ENCODE measurements around the gene C3orf62. TPM values are rescaled to one million over a fixed set of nuclear protein-coding genes. Genes with fewer than 3 reads are reported as not detected.
"Not testable (repeated sequence)": the region's sequence is repeated elsewhere in the genome, so short reads cannot be mapped to it uniquely, and the experiment has no call there.

The C3orf62 gene
- polyA plus RNA-seq, 1 of the 3 experiments (the other 2 are of a cell fraction) = 4.2 TPM

DNA sequence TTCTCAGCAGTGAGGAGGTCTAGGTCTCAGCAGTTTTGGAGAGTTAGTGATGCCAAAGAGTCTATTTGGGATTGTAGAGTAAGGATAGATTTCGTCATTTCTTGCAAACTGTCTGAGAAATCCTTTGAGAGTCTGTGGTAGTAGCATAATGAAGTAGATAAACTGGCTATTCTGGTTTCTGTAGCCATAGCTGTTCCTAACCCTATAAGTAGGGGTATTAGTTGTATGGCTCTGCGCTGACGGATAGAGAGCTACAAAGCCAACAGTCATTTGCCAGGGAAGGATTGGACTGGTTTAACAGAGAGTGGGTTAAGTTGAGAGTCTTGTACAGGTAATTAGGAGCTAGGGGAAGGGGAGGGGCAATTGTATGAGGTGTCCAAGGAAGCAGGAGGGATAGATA is 55.0 kb downstream of the C3orf62 start:
- TF ChIP-seq ELF1 (IDR thresholded peaks at IDR 0.05) = no peak
- TF ChIP-seq, protein P1, sequence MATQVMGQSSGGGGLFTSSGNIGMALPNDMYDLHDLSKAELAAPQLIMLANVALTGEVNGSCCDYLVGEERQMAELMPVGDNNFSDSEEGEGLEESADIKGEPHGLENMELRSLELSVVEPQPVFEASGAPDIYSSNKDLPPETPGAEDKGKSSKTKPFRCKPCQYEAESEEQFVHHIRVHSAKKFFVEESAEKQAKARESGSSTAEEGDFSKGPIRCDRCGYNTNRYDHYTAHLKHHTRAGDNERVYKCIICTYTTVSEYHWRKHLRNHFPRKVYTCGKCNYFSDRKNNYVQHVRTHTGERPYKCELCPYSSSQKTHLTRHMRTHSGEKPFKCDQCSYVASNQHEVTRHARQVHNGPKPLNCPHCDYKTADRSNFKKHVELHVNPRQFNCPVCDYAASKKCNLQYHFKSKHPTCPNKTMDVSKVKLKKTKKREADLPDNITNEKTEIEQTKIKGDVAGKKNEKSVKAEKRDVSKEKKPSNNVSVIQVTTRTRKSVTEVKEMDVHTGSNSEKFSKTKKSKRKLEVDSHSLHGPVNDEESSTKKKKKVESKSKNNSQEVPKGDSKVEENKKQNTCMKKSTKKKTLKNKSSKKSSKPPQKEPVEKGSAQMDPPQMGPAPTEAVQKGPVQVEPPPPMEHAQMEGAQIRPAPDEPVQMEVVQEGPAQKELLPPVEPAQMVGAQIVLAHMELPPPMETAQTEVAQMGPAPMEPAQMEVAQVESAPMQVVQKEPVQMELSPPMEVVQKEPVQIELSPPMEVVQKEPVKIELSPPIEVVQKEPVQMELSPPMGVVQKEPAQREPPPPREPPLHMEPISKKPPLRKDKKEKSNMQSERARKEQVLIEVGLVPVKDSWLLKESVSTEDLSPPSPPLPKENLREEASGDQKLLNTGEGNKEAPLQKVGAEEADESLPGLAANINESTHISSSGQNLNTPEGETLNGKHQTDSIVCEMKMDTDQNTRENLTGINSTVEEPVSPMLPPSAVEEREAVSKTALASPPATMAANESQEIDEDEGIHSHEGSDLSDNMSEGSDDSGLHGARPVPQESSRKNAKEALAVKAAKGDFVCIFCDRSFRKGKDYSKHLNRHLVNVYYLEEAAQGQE (IDR thresholded peaks at IDR 0.05; ENCODE audit: low read depth, low read length) = no peak
- TF ChIP-seq, protein P2, sequence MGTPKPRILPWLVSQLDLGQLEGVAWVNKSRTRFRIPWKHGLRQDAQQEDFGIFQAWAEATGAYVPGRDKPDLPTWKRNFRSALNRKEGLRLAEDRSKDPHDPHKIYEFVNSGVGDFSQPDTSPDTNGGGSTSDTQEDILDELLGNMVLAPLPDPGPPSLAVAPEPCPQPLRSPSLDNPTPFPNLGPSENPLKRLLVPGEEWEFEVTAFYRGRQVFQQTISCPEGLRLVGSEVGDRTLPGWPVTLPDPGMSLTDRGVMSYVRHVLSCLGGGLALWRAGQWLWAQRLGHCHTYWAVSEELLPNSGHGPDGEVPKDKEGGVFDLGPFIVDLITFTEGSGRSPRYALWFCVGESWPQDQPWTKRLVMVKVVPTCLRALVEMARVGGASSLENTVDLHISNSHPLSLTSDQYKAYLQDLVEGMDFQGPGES (IDR thresholded peaks at IDR 0.05; ENCODE audit: low read depth, low read length) = no peak
- Histone ChIP-seq H3K36me3 (replicated peaks in 1 of 2; ENCODE audit: control insufficient read depth in 1 of 2, insufficient read depth in 2 of 2, low read length in 1 of 2) (no peaks in the 10 kb centered on the region), H3K4me3 (ENCODE audit: low read depth in 2 of 2, low read length in 1 of 2) (no peak overlapping the region), H3K79me2 (ENCODE audit: insufficient read depth) (no peaks in the 10 kb centered on the region), H3K4me2 (no peak overlapping the region), H3K9ac (no peak overlapping the region), H3K27me3 (ENCODE audit: insufficient read depth) (no peaks in the 10 kb centered on the region; the same call in 1 of the 2 replicates), H3F3A (replicated peaks; ENCODE audit: insufficient read depth) (no peaks in the 10 kb centered on the region), H3K9me3 (no peaks in the 10 kb centered on the region), H3K9me2 (no peaks in the 10 kb centered on the region), H2AFZ (ENCODE audit: low read depth) (no peak overlapping the region), H3K27ac (ENCODE audit: low read depth in 2 of 2, low read length in 1 of 2) (no peak overlapping the region), H4K20me1 (ENCODE audit: insufficient read depth) (no peaks in the 10 kb centered on the region), H3K4me1 (ENCODE audit: control insufficient read depth in 1 of 2, insufficient read depth in 2 of 2, low read depth in 1 of 2, low read length in 1 of 2) (peaks cover 0 to 2% of the 10 kb centered on the region in 2 experiments; a peak in 1 of 4 replicates)
- ChIA-PET CTCF (no interaction called here), POLR2A (no interaction called here)
- WGBS (ENCODE audit: low lambda C conversion rate) = 92% methylated on average over 3 of the region's 3 CpGs
- no peak for DNase-seq

DNA sequence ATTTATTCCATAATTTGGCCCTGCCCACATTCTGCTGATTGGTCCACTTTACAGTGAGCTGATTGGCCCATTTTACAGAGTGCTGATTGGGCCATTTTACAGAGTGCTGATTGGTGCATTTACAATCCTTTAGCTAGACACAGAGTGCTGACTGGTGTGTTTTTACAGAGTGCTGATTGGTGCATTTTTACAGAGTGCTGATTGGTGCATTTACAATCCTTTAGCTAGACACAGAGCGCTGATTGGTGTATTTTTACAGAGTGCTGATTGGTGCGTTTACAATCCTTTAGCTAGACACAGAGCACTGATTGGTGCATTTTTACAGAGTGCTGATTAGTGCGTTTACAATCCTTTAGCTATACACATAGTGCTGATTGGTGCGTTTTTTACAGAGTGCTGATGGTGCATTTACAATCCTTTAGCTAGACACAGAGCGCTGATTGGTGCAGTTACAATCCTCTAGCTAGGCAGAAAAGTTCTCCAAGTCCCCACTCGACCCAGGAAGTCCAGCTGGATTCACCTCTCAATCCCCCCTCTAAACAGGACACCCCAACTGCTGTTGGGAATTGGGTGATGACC is 56.0 kb downstream of the C3orf62 start:
- H3K79me2 ChIP-seq (ENCODE audit: insufficient read depth); H3K9me2 ChIP-seq; H3K27ac ChIP-seq (ENCODE audit: low read depth in 2 of 2, low read length in 1 of 2); DNase-seq; H3F3A ChIP-seq (replicated peaks; ENCODE audit: insufficient read depth); H3K9me3 ChIP-seq; POLR2A ChIA-PET; H4K20me1 ChIP-seq (ENCODE audit: insufficient read depth); CTCF ChIA-PET; H3K4me3 ChIP-seq (ENCODE audit: low read depth in 2 of 2, low read length in 1 of 2); H3K36me3 ChIP-seq (replicated peaks in 1 of 2; ENCODE audit: control insufficient read depth in 1 of 2, insufficient read depth in 2 of 2, low read length in 1 of 2); H3K4me2 ChIP-seq; H3K9ac ChIP-seq; H2AFZ ChIP-seq (ENCODE audit: low read depth); H3K4me1 ChIP-seq (ENCODE audit: control insufficient read depth in 1 of 2, insufficient read depth in 2 of 2, low read depth in 1 of 2, low read length in 1 of 2); H3K27me3 ChIP-seq (ENCODE audit: insufficient read depth): not testable (repeated sequence)
- 69% methylated on average over 6 of the region's 6 CpGs for WGBS (ENCODE audit: low lambda C conversion rate)

DNA sequence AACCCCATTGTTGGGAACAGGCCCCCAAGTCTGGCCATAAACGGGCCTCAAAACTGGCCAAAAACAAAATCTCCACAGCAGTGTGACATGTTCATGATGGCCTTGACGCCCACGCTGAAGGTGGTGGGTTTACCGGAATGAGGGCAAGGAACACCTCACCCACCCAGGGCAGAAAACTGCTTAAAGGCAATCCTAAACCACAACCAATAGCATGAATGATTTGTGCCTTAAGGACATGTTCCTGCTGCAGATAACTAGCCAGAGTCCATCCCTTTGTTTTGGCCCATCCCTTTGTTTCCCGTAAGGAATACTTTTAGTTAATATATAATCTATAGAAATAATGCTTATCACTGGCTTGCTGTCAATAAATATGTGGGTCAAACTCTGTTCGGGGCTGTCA is 57.9 kb downstream of the C3orf62 start:
- H3K9me2 ChIP-seq = no peaks in the 10 kb centered on the region
- peak overlapping the region; percentile 71; the same call in 1 of the 2 replicates for H2AFZ ChIP-seq (ENCODE audit: low read depth)
- H3K79me2 ChIP-seq (ENCODE audit: insufficient read depth) = no peaks in the 10 kb centered on the region
- H3F3A ChIP-seq (replicated peaks; ENCODE audit: insufficient read depth) = no peaks in the 10 kb centered on the region
- no peaks in the 10 kb centered on the region for H4K20me1 ChIP-seq (ENCODE audit: insufficient read depth)
- H3K4me3 ChIP-seq (ENCODE audit: low read depth in 2 of 2, low read length in 1 of 2) = no peak overlapping the region
- H3K27ac ChIP-seq (ENCODE audit: low read depth in 2 of 2, low read length in 1 of 2) = peak overlapping the region; percentile 24 to 66; a peak in 3 of 4 replicates
- H3K36me3 ChIP-seq (replicated peaks in 1 of 2; ENCODE audit: control insufficient read depth in 1 of 2, insufficient read depth in 2 of 2, low read length in 1 of 2) = no peaks in the 10 kb centered on the region
- no peak overlapping the region for H3K9ac ChIP-seq
- DNase-seq = no peak
- H3K27me3 ChIP-seq (ENCODE audit: insufficient read depth) = no peaks in the 10 kb centered on the region; the same call in 1 of the 2 replicates
- peaks cover 0 to 2% of the 10 kb centered on the region in 2 experiments; a peak in 1 of 4 replicates for H3K4me1 ChIP-seq (ENCODE audit: control insufficient read depth in 1 of 2, insufficient read depth in 2 of 2, low read depth in 1 of 2, low read length in 1 of 2)
- no peaks in the 10 kb centered on the region for H3K9me3 ChIP-seq
- CTCF ChIA-PET = interaction anchor here (1.1 kb wide), 1 partner anchor 12 kb away, joined by 3 read pairs; no protein-coding TSS in a partner anchor
- TF ChIP-seq MEF2A (IDR thresholded peaks at IDR 0.05; ENCODE audit: borderline replicate concordance, low read depth) (no peak), NRF1 (IDR thresholded peaks at IDR 0.05; ENCODE audit: low read depth, low read length) (no peak), JUND (IDR thresholded peaks at IDR 0.05) (no peak), TCF12 (IDR thresholded peaks at IDR 0.05) (no peak)
- TF ChIP-seq, protein P1 (IDR thresholded peaks at IDR 0.05; ENCODE audit: low read depth, low read length) = no peak
- POLR2A ChIA-PET = no interaction called here
- no peak overlapping the region for H3K4me2 ChIP-seq
- 97% methylated on average over 6 of the region's 6 CpGs for WGBS (ENCODE audit: low lambda C conversion rate)

All from SK-N-SH (cell line).